Measurements from ENCODE around the gene ASPG. TPM values are rescaled to one million over a fixed set of nuclear protein-coding genes. Genes with fewer than 3 reads are reported as not detected.

ASPG gene
- total and polyA plus RNA-seq, 9 donors, result 0.45 to 28.8 (median 18.7) TPM

- H3K36me3 ChIP-seq, result no peaks in the 10 kb centered on the region
- TF ChIP-seq POLR2A (IDR thresholded peaks at IDR 0.05) (no peak), CTCF (IDR thresholded peaks at IDR 0.05) (no peak), EP300 (IDR thresholded peaks at IDR 0.05) (no peak)
- WGBS, 3 donors, result 90 to 92% (median 91%) methylated on average over 15 of the region's 15 CpGs
- H3K27ac ChIP-seq, result no peak overlapping the region
- no peaks in the 10 kb centered on the region for H3K27me3 ChIP-seq
- intact Hi-C loops (cut with DNase I), result loop anchor here in 3 of 4 donors (5.0 to 10.0 kb wide), 3 partner anchors 50 to 485 kb away; no protein-coding TSS in a partner anchor
- H3K4me3 ChIP-seq, result no peak overlapping the region
- H3K4me1 ChIP-seq (ENCODE audit: insufficient read depth), result peaks cover 11% of the 10 kb centered on the region
- DNase-seq, result peak in 2 of 5 donors; percentile 10 to 19
- no peaks in the 10 kb centered on the region for H3K9me3 ChIP-seq
Measured at GRCh38 chr14:104081951-104082464, 3.5 kb upstream of the ASPG start.

GRCh38 chr14:104082807-104083206 lies 2.7 kb upstream of the ASPG start:
- intact Hi-C loops (cut with DNase I), result loop anchor here in 3 of 4 donors (5.0 to 10.0 kb wide), 3 partner anchors 49 to 484 kb away; no protein-coding TSS in a partner anchor
- DNase-seq, result peak; percentile 14 to 45 (median 27)

GRCh38 chr14:104084251-104085002 lies 1.1 kb upstream of the ASPG start:
- Histone ChIP-seq H3K9me3 (no peaks in the 10 kb centered on the region), H3K4me1 (ENCODE audit: insufficient read depth) (peaks cover 13% of the 10 kb centered on the region), H3K36me3 (no peaks in the 10 kb centered on the region), H3K27ac (peak overlapping the region; percentile 14 to 72), H3K27me3 (no peaks in the 10 kb centered on the region), H3K4me3 (no peak overlapping the region)
- intact Hi-C loops (cut with DNase I), result loop anchor here in 3 of 4 donors (5.0 to 10.0 kb wide), 3 partner anchors 48 to 483 kb away; no protein-coding TSS in a partner anchor
- 10 to 27% (median 11%) methylated on average over 16 of the region's 16 CpGs for WGBS, 3 donors
- no peak for TF ChIP-seq EP300 (IDR thresholded peaks at IDR 0.05)
- DNase-seq, result peak; percentile 13 to 46 (median 26)

More at GRCh38 chr14:104082807-104083206, 2.7 kb upstream of the ASPG start:
- TF ChIP-seq POLR2A (IDR thresholded peaks at IDR 0.05) (no peak), EP300 (IDR thresholded peaks at IDR 0.05) (no peak), CTCF (IDR thresholded peaks at IDR 0.05) (no peak)
- Histone ChIP-seq H3K27ac (no peak overlapping the region), H3K4me1 (ENCODE audit: insufficient read depth) (peaks cover 13% of the 10 kb centered on the region), H3K27me3 (no peaks in the 10 kb centered on the region), H3K36me3 (no peaks in the 10 kb centered on the region), H3K9me3 (no peaks in the 10 kb centered on the region), H3K4me3 (no peak overlapping the region)
- WGBS, 3 donors, result 77 to 83% (median 79%) methylated on average over 12 of the region's 12 CpGs

GRCh38 chr14:104085889-104086201 lies 345 bp downstream of the ASPG start:
- peak overlapping the region; percentile 0 to 59 for H3K27ac ChIP-seq
- H3K27me3 ChIP-seq, result no peaks in the 10 kb centered on the region
- TF ChIP-seq CTCF (IDR thresholded peaks at IDR 0.05), result no peak
- intact Hi-C loops (cut with DNase I), result loop anchor here in 1 of 4 donors (10.0 kb wide), 1 partner anchor 479 kb away; no protein-coding TSS in a partner anchor
- peak overlapping the region; percentile 37 for H3K4me3 ChIP-seq
- H3K9me3 ChIP-seq, result no peaks in the 10 kb centered on the region
- no peak for DNase-seq
- H3K4me1 ChIP-seq (ENCODE audit: insufficient read depth), result peaks cover 13% of the 10 kb centered on the region
- whole genome bisulfite sequencing, 3 donors, result 10 to 34% (median 12%) methylated on average over 25 to 29 of the region's 29 CpGs
- no peaks in the 10 kb centered on the region for H3K36me3 ChIP-seq

All from ovary (tissue), 9 donors.